Smooth muscle cell (in vitro differentiated cells): ENCODE data around the gene CDH5. TPM values are rescaled to one million over a fixed set of nuclear protein-coding genes. Genes with fewer than 3 reads are reported as not detected.

Experiments used
- DNase-seq: peaks from one replicate; lab custom pipeline; 2025; ENCODE audit not compliant: unreplicated experiment; lab: John Stamatoyannopoulos, UW
- H2AFZ ChIP-seq: fragments of 200-600 bp; sonication (generic); 2 replicates; pipeline ENCODE4 v1.6.0; 2016; ENCODE audit warnings: antibody characterized with exemption, low read depth, mild to moderate bottlenecking
- H3F3A ChIP-seq: fragments of 200-600 bp; sonication (generic); 2 replicates; pipeline ENCODE4 v1.6.0; 2017; ENCODE audit warnings: antibody characterized with exemption, low read depth
- H3K27ac ChIP-seq: fragments of 200-600 bp; sonication (generic); 2 replicates; pipeline ENCODE4 v1.5.1; 2016; ENCODE audit warnings: low read depth, mild to moderate bottlenecking
- H3K27me3 ChIP-seq: fragments of 200-600 bp; sonication (generic); 2 replicates; pipeline ENCODE4 v1.6.1; 2016; ENCODE audit warnings: low read depth, mild to moderate bottlenecking
- H3K36me3 ChIP-seq: fragments of 200-600 bp; sonication (generic); 2 replicates; pipeline ENCODE4 v1.5.1; 2016; ENCODE audit warnings: low read depth
- H3K4me1 ChIP-seq: fragments of 200-600 bp; sonication (generic); 2 replicates; pipeline ENCODE4 v1.5.1; 2016; ENCODE audit warnings: low read depth
- H3K4me2 ChIP-seq: fragments of 200-600 bp; sonication (generic); 2 replicates; pipeline ENCODE4 v1.6.0; 2016; ENCODE audit warnings: mild to moderate bottlenecking
- H3K4me3 ChIP-seq: fragments of 200-600 bp; sonication (generic); 2 replicates; pipeline ENCODE4 v1.5.1; 2016; ENCODE audit warnings: mild to moderate bottlenecking
- H3K79me2 ChIP-seq: fragments of 200-600 bp; sonication (generic); 2 replicates; pipeline ENCODE4 v1.6.0; 2016; ENCODE audit warnings: low read depth, mild to moderate bottlenecking
- H3K9ac ChIP-seq: fragments of 200-600 bp; sonication (generic); 2 replicates; pipeline ENCODE4 v1.6.0; 2016; ENCODE audit warnings: low read depth
- H3K9me3 ChIP-seq: fragments of 200-600 bp; sonication (generic); replicated peaks from 2 replicates; pipeline ENCODE4 v1.5.1; 2016; ENCODE audit warnings: low read depth
- H4K20me1 ChIP-seq: fragments of 200-600 bp; sonication (generic); 2 replicates; pipeline ENCODE4 v1.6.0; 2016; ENCODE audit warnings: low read depth
- CTCF ChIP-seq: fragments of 200-600 bp; sonication (generic); IDR thresholded peaks from 2 replicates; pipeline ENCODE4 v1.5.1; 2017; ENCODE audit warnings: borderline replicate concordance, mild to moderate bottlenecking, antibody characterized with exemption; ENCODE audit not compliant: insufficient read depth, poor library complexity, severe bottlenecking
- WGBS: methylation state at CpG from one replicate; pipeline ENCODE4 v1.1.7; 2016; ENCODE audit warnings: low lambda C conversion rate; 5-methylcytosine and 5-hydroxymethylcytosine counted together
- polyA plus RNA-seq: library from polyadenylated mRNA; unstranded; fragments of >200 nt; fragmentation: Nextera tagmentation; extraction: Ambion mirVana; gene quantifications from 2 replicates; pipeline ENCODE4 v1.2.1, GENCODE V29; 2016
- total RNA-seq: library from RNA; depleted of rRNA; stranded (reverse); fragments of >200 nt; gene quantifications from 2 replicates; pipeline ENCODE4 v1.2.3, GENCODE V29; 2014

The CDH5 gene
- total and polyA plus RNA-seq, 2 experiments from 2014 or later, result not detected

- WGBS, result 81% methylated on average over 1 of the region's 1 CpG
- no peak for DNase-seq
- H3K9ac ChIP-seq, result no peak overlapping the region
- H3F3A ChIP-seq, result no peaks in the 10 kb centered on the region
- H3K4me1 ChIP-seq, result no peaks in the 10 kb centered on the region
- peaks cover 10% of the 10 kb centered on the region for H3K27me3 ChIP-seq
- H3K79me2 ChIP-seq, result no peaks in the 10 kb centered on the region
- H4K20me1 ChIP-seq, result no peaks in the 10 kb centered on the region
- H3K4me2 ChIP-seq, result no peak overlapping the region
- no peak overlapping the region for H3K4me3 ChIP-seq
- no peaks in the 10 kb centered on the region for H3K9me3 ChIP-seq
- no peak overlapping the region for H2AFZ ChIP-seq
- TF ChIP-seq CTCF, result no peak
- no peaks in the 10 kb centered on the region for H3K36me3 ChIP-seq
- H3K27ac ChIP-seq, result no peak overlapping the region
Observed at GRCh38 chr16:66358231-66358630, 8.3 kb upstream of the CDH5 start.

- DNase-seq, result no peak
- no peak overlapping the region for H3K9ac ChIP-seq
- no peak overlapping the region for H3K4me3 ChIP-seq
- no peaks in the 10 kb centered on the region for H4K20me1 ChIP-seq
- no peak for TF ChIP-seq CTCF
- no peaks in the 10 kb centered on the region for H3F3A ChIP-seq
- H3K4me2 ChIP-seq, result no peak overlapping the region
- H3K27ac ChIP-seq, result no peak overlapping the region
- peaks cover 10% of the 10 kb centered on the region for H3K27me3 ChIP-seq
- H3K79me2 ChIP-seq, result no peaks in the 10 kb centered on the region
- H3K9me3 ChIP-seq, result no peaks in the 10 kb centered on the region
- no peaks in the 10 kb centered on the region for H3K36me3 ChIP-seq
- 61% methylated on average over 10 of the region's 10 CpGs for WGBS
- H2AFZ ChIP-seq, result no peak overlapping the region
- no peaks in the 10 kb centered on the region for H3K4me1 ChIP-seq
Observed at GRCh38 chr16:66359012-66359411, 7.5 kb upstream of the CDH5 start.

- TF ChIP-seq CTCF, result no peak
- Histone ChIP-seq H3K4me1 (no peaks in the 10 kb centered on the region), H3K27ac (no peak overlapping the region), H4K20me1 (no peaks in the 10 kb centered on the region), H2AFZ (no peak overlapping the region), H3K9ac (no peak overlapping the region), H3K79me2 (no peaks in the 10 kb centered on the region), H3K4me2 (no peak overlapping the region), H3K9me3 (no peaks in the 10 kb centered on the region), H3K4me3 (no peak overlapping the region), H3K27me3 (peaks cover 7% of the 10 kb centered on the region), H3F3A (no peaks in the 10 kb centered on the region), H3K36me3 (no peaks in the 10 kb centered on the region)
- WGBS, result 94% methylated on average over 12 of the region's 12 CpGs
- no peak for DNase-seq
Observed at GRCh38 chr16:66359811-66360608, 6.5 kb upstream of the CDH5 start.
